ENCODE data around the gene WWC2.

Gene WWC2

GRCh38 chr4:183072176-183072575 lies 26.9 kb upstream of the WWC2 start:
- Histone ChIP-seq H3K27me3 (ENCODE audit: insufficient read depth, poor library complexity, severe bottlenecking) (peaks cover 5% of the 10 kb centered on the region), H3K4me3 (replicated peaks; ENCODE audit: insufficient read depth, low read length) (no peak overlapping the region), H3K27ac (replicated peaks) (no peak overlapping the region)
- DNase-seq (ENCODE audit: low read depth in 1 of 2, low spot score in 1 of 2): no peak
- TF ChIP-seq POLR2AphosphoS5 (IDR thresholded peaks at IDR 0.05; ENCODE audit: low read depth) (no peak), GABPA (IDR thresholded peaks at IDR 0.05; ENCODE audit: low read depth) (no peak), CTCF (IDR thresholded peaks at IDR 0.05; ENCODE audit: insufficient read depth, low read length) (no peak), REST (IDR thresholded peaks at IDR 0.05; ENCODE audit: insufficient replicate concordance, low read depth) (no peak), SPI1 (IDR thresholded peaks at IDR 0.05; ENCODE audit: borderline replicate concordance, low read depth) (no peak)

- no peak overlapping the region for H3K27ac ChIP-seq (replicated peaks)
- H3K4me3 ChIP-seq (replicated peaks; ENCODE audit: insufficient read depth, low read length): no peak overlapping the region
- TF ChIP-seq REST (IDR thresholded peaks at IDR 0.05; ENCODE audit: insufficient replicate concordance, low read depth): no peak
- TF ChIP-seq CTCF (IDR thresholded peaks at IDR 0.05; ENCODE audit: insufficient read depth, low read length): no peak
- no peak for TF ChIP-seq SPI1 (IDR thresholded peaks at IDR 0.05; ENCODE audit: borderline replicate concordance, low read depth)
- TF ChIP-seq POLR2AphosphoS5 (IDR thresholded peaks at IDR 0.05; ENCODE audit: low read depth): no peak
- TF ChIP-seq GABPA (IDR thresholded peaks at IDR 0.05; ENCODE audit: low read depth): no peak
- peaks cover 5% of the 10 kb centered on the region for H3K27me3 ChIP-seq (ENCODE audit: insufficient read depth, poor library complexity, severe bottlenecking)
- no peak for DNase-seq (ENCODE audit: low read depth in 1 of 2, low spot score in 1 of 2)
Measured at GRCh38 chr4:183073838-183074145, 25.3 kb upstream of the WWC2 start.

GRCh38 chr4:183074288-183074990 lies 24.6 kb upstream of the WWC2 start:
- no peak overlapping the region for H3K4me3 ChIP-seq (replicated peaks; ENCODE audit: insufficient read depth, low read length)

More at GRCh38 chr4:183074288-183074990, 24.6 kb upstream of the WWC2 start:
- TF ChIP-seq SPI1 (IDR thresholded peaks at IDR 0.05; ENCODE audit: borderline replicate concordance, low read depth): no peak
- no peak for TF ChIP-seq REST (IDR thresholded peaks at IDR 0.05; ENCODE audit: insufficient replicate concordance, low read depth)
- TF ChIP-seq GABPA (IDR thresholded peaks at IDR 0.05; ENCODE audit: low read depth): no peak
- no peak for TF ChIP-seq POLR2AphosphoS5 (IDR thresholded peaks at IDR 0.05; ENCODE audit: low read depth)
- TF ChIP-seq CTCF (IDR thresholded peaks at IDR 0.05; ENCODE audit: insufficient read depth, low read length): no peak
- H3K27ac ChIP-seq (replicated peaks): no peak overlapping the region
- no peak for DNase-seq (ENCODE audit: low read depth in 1 of 2, low spot score in 1 of 2)
- H3K27me3 ChIP-seq (ENCODE audit: insufficient read depth, poor library complexity, severe bottlenecking): peaks cover 5% of the 10 kb centered on the region

Measured in HL-60 (cell line).